Measurements from ENCODE around the gene NFS1.
"Not testable (repeated sequence)": the region's sequence is repeated elsewhere in the genome, so short reads cannot be mapped to it uniquely, and the experiment has no call there.

NFS1 gene

GRCh38 chr20:35709259-35709658 lies 10.1 kb upstream of the NFS1 start:
- DNase-seq (ENCODE audit: low spot score) = no peak

- no peak for DNase-seq (ENCODE audit: low spot score)
Observed at GRCh38 chr20:35708502-35708901, 9.3 kb upstream of the NFS1 start.

DNA sequence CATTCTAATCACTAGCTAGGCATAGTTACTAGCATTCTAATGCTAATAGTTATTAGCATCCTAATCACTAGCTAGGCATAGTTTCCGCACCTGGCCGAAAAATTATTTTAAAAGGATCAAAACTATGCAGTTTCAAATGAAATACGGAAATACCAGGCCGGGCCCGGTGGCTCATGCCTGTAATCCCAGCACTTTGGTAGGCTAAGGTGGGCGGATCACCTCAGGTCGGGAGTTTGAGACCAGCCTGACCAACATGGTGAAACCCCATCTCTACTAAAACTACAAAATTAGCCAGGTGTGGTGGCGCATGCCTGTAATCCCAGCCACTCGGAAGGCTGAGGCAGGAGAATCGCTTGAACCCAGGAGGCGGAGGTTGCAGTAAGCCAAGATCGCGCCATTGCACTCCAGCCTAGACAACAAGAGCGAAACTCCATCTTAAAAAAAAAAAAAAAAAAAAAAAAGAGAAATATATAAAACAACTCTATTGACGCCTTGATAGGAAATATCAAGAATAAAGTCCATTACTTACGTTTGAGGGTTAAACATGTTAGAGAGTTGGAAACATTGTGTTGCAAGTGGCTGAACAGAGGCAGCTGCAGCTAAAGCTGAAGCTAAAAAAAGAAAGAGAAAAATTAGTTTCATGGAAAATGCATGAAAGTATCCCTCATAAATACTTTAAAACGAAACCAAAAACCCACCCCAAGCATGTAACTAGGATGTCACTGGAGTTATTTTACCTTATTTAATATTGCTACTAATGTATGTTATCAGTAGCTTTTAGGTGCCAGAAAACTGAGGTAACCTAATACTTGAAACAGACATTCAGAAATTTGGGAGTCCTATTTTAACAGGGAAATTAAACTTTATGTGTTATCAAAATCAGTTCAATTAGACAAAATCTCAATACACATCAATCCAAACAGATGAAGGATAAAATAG lies 7.7 kb upstream of the NFS1 start:
- not testable (repeated sequence) for DNase-seq (ENCODE audit: low spot score)

DNA sequence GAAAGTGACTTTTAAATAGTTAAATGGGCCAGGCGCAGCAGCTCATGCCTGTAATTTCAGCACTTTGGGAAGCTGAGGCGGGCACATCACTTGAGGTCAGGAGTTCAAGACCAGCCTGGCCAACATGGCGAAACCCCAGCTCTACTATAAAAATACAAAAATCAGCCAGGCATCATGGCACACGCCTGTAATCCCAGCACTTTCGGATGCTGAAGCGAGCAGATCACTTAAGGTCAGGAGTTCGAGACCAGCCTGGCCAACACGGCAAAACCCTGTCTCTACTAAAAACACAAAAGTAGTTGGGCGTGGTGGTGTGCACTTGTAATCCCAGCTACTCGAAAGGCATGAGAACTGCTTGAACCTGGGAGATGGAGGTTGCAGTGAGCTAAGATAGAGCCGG lies 6.7 kb upstream of the NFS1 start:
- not testable (repeated sequence) for DNase-seq (ENCODE audit: low spot score)

- DNase-seq (ENCODE audit: low spot score) = no peak
Observed at GRCh38 chr20:35704514-35705261, 5.5 kb upstream of the NFS1 start.

- no peak for DNase-seq (ENCODE audit: low spot score)
Observed at GRCh38 chr20:35702824-35703695, 3.9 kb upstream of the NFS1 start.

GRCh38 chr20:35702051-35702823 lies 3.1 kb upstream of the NFS1 start:
- no peak for DNase-seq (ENCODE audit: low spot score)

- DNase-seq (ENCODE audit: low spot score) = no peak
Observed at GRCh38 chr20:35700625-35701148, 1.5 kb upstream of the NFS1 start.

DNA sequence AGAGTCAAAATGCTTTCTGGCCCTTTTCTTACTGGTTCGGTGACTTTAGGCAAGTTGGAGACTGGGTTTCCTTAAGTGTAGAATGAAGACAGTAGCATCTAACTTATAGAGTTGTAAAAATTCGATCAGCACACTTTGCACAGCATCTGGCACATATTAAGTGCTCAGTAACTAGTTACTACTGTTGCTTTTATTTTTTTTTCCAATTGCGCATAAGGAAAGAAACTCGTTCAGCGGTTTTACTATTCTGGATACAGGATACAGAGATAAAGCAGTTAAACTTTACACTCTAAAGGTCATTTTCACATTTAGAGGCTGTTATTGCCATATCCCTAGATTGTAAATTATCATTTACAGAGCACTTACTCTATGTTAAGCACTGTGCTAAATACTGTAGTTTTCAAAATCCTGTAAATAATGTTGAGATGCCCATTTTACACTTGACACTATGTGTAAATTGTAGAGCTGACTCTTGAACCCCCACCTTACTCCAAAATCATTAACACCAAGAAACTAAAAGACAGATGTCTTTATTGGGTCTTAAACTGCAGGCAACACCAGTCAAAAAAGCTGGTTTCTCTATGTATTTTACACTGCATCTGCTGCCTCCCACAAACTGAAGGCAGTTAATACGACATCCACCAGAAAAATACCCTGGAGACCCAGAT lies 939 bp upstream of the NFS1 start:
- DNase-seq (ENCODE audit: low spot score) = no peak

- DNase-seq (ENCODE audit: low spot score) = no peak
Observed at GRCh38 chr20:35698298-35699126, 640 bp downstream of the NFS1 start.

GRCh38 chr20:35697696-35698297 lies 1.4 kb downstream of the NFS1 start:
- no peak for DNase-seq (ENCODE audit: low spot score)

GRCh38 chr20:35695978-35696377 lies 3.2 kb downstream of the NFS1 start:
- no peak for DNase-seq (ENCODE audit: low spot score)

GRCh38 chr20:35695245-35695749 lies 3.9 kb downstream of the NFS1 start:
- DNase-seq (ENCODE audit: low spot score) = no peak

DNA sequence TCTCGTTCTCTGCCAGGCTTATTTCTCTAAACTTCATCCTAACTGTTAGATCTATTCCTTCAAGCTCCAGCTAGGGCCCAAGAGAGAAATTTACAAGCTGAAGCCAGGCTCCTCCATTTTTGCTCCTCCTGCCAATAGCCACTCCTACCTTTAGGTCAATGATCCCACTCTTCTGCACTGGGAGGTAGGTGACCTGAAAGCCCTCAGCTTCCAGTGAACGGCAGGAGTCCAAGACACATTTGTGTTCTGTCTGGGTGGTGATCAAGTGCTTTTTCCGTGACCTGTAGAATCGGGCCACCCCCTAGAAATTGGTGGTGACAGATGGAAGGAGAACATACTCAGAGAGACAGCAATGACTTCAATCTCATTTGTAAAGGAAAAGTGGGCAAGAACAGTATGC lies 8.9 kb downstream of the NFS1 start:
- no peak for DNase-seq (ENCODE audit: low spot score)

DNA sequence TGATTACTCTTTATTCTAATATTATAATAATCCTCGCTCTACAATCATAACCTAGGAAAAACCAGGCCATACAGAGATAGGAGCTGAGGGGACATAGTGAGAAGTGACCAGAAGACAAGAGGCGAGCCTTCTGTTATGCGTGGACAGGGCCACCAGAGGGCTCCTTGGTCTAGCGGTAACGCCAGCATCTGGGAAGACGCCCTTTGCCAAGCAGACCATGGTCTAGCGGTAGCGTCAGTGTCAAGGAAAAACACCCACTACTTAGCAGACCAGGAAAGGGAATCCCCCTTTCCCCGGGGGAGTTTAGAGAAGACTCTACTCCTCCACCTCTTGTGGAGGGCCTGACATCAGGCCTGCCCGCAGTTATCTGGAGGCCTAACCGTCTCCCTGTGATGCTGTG lies 12.3 kb downstream of the NFS1 start:
- not testable (repeated sequence) for DNase-seq (ENCODE audit: low spot score)

DNA sequence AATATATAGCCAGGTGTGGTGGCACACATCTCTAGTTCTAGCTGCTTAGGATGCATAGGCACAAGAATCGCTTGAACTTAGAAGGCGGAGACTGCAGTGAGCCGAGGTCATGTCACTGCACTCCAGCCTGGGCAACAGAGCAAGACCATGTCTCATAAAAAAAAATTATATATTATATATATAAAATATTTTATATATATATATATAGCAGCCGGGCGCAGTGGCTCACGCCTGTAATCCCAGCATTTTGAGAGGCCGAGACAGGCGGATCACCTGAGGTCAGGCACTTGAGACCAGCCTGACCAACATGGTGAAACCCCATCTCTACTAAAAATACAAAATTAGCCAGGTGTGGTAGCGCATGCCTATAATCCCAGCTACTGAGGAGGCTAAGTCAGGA lies 13.8 kb downstream of the NFS1 start:
- not testable (repeated sequence) for DNase-seq (ENCODE audit: low spot score)

DNA sequence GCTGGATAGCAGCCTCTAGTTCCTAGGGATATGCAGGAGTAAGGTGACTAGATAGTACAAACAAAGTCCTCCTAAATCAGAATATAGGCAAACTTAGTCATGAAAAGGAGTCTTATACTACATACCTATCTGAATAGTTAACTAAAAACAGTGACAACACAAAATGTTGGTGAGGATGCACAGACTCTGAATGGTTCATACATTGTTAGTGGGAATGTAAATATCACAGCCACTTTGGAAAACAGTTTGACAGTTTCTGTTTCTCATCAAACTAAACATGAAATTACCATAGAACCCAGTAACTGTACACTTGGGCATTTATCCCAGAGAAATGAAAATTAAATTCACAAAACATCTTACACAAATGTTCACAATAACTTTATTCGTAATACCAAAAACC lies 17.2 kb downstream of the NFS1 start:
- no peak for DNase-seq (ENCODE audit: low spot score)

DNA sequence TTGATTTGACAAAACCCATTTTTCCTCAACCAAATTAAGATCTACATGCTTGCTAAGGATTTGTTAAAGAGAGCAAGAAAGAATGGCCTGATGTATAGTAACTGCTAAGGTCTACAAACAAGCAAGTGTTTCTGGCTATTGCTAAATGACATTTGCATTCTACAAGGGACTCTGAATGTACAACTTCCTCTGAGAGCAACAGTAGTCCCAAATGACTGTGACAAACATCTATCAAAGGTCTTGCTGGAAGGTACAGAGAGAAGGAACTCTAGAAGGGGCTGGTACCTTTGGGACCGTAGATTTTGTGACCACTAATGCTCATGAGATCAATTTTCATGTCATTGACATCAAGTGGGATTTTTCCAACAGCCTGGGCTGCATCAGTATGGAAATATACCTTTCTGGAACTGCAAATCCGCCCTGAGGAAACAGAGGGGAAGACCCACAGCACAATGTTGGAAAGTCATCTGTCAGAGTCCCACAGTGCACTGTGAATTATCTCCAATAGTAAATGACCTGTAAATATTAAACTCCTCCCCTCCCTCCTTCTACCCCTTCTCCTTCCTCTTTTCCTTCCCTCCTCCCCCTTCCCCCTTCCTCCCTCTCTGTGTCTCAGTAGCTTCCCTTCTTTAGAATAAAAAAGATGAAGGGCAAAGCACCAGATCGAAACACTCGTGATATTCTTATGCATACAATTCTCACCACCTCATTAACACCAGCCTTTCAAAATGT lies 18.5 kb downstream of the NFS1 start:
- DNase-seq (ENCODE audit: low spot score) = no peak

Measured in Ammon's horn (tissue), 1 donor.